HCT116 (cell line): ENCODE data around the gene NASP. TPM values are rescaled to one million over a fixed set of nuclear protein-coding genes. Genes with fewer than 3 reads are reported as not detected.
A peak's percentile ranks its signal among the peaks of the same experiment; 100 is the strongest.

Experiments used
- ATAC-seq: fragments of 200-7000 bp; cut with Tn5 transposase; 2 replicates; pipeline ENCODE4 v1.9.1; 2020; ENCODE audit warnings: mild to moderate bottlenecking, moderate library complexity
- BruUV-seq: library from RNA; stranded (reverse); fragments of 400-500 nt; replicated peaks from 2 replicates; lab custom pipeline; 2021; lab: Mats Ljungman, UMichigan
- CTCF ChIA-PET: fragments of 300-600 bp; sonication (Branson Sonifier 250); formaldehyde crosslinking; loops from one replicate; lab custom pipeline; 2021; ENCODE audit warnings: antibody characterized with exemption; lab: Charles Lee
- POLR2A ChIA-PET: fragments of 300-600, 350-600 bp; sonication (Branson Sonifier 250); formaldehyde crosslinking; loops from one replicate; lab custom pipeline; 2021; ENCODE audit warnings: antibody characterized with exemption; lab: Charles Lee
- RAD21 ChIA-PET, 2 experiments: fragments of 300-600 bp; sonication (Branson Sonifier 250); formaldehyde crosslinking; loops; one replicate each; lab custom pipeline; 2023; ENCODE audit warnings: low total read pairs in 2 of 2; ENCODE audit not compliant: uncharacterized antibody in 2 of 2, unreplicated experiment in 2 of 2, low non-redundant PET in 1 of 2; lab: Charles Lee
- DNase-seq: peaks from one replicate; pipeline ENCODE4 v3.0.0-alpha.2; 2010; ENCODE audit warnings: low read depth, low spot score
- H2AFZ ChIP-seq: fragments of 200-600 bp; shearing (Covaris generic), sonication (generic); 2 replicates; pipeline ENCODE4 v1.6.1; 2017; ENCODE audit warnings: low read depth, mixed run types, mixed read lengths, antibody characterized with exemption, low read length; ENCODE audit not compliant: poor library complexity, severe bottlenecking
- H3K27ac ChIP-seq: 2 replicates; pipeline ENCODE4 v1.5.1; 2012; ENCODE audit warnings: low read depth, low read length
- H3K27me3 ChIP-seq: fragments of 200-600 bp; sonication (generic); 2 replicates; pipeline ENCODE4 v1.6.1; 2016; ENCODE audit warnings: mixed run types, low read length, mixed read lengths; ENCODE audit not compliant: insufficient read depth
- H3K36me3 ChIP-seq, 2 experiments: fragments of 200-500 bp in 1 of 2; fragments of 200-600 bp in 1 of 2; sonication (Bioruptor generic) in 1 of 2; sonication (generic) in 1 of 2; 2 replicates each; pipeline versions ENCODE4 v1.5.1 to v1.6.1; 2014 to 2016; ENCODE audit warnings: low read length in 2 of 2, inconsistent platforms in 1 of 2, mixed read lengths in 1 of 2, mixed run types in 1 of 2; ENCODE audit not compliant: insufficient read depth in 2 of 2, control insufficient read depth in 1 of 2
- H3K4me1 ChIP-seq, 2 experiments: fragments of 200-600 bp in 1 of 2; sonication (generic) in 1 of 2; 2 replicates each; pipeline versions ENCODE4 v1.5.1 to v1.6.1; 2012 to 2017; ENCODE audit warnings: low read length in 2 of 2, inconsistent platforms in 1 of 2, mild to moderate bottlenecking in 1 of 2, mixed read lengths in 1 of 2, mixed run types in 1 of 2, moderate library complexity in 1 of 2; ENCODE audit not compliant: insufficient read depth in 2 of 2, control insufficient read depth in 1 of 2
- H3K4me2 ChIP-seq: fragments of 200-600 bp; sonication (generic); 2 replicates; pipeline ENCODE4 v1.6.1; 2017; ENCODE audit warnings: mixed run types, low read length, mixed read lengths
- H3K4me3 ChIP-seq, 2 experiments: fragments of 200-600 bp in 1 of 2; sonication (generic) in 1 of 2; replicated peaks in 1 of 2; 2 replicates each; pipeline ENCODE4 v1.5.1; 2011 to 2016; ENCODE audit warnings: low read length in 2 of 2, control low read depth in 1 of 2, low read depth in 1 of 2, mild to moderate bottlenecking in 1 of 2, mixed read lengths in 1 of 2, mixed run types in 1 of 2
- H3K79me2 ChIP-seq: fragments of 200-600 bp; sonication (generic); 2 replicates; pipeline ENCODE4 v1.6.1; 2017; ENCODE audit warnings: mild to moderate bottlenecking, mixed run types, low read length, moderate library complexity, mixed read lengths; ENCODE audit not compliant: insufficient read depth
- H3K9ac ChIP-seq: fragments of 200-600 bp; sonication (generic); 2 replicates; pipeline ENCODE4 v1.6.1; 2016; ENCODE audit warnings: low read length, mixed read lengths
- H3K9me2 ChIP-seq: fragments of 200-600 bp; sonication (generic), shearing (Covaris generic); 2 replicates; pipeline ENCODE4 v1.6.1; 2017; ENCODE audit warnings: mixed run types, mild to moderate bottlenecking, moderate library complexity; ENCODE audit not compliant: insufficient read depth
- H3K9me3 ChIP-seq, 2 experiments: fragments of 200-500 bp in 1 of 2; fragments of 200-600 bp in 1 of 2; sonication (Bioruptor generic) in 1 of 2; sonication (generic) in 1 of 2; 2 replicates each; pipeline ENCODE4 v1.6.1; 2014 to 2017; ENCODE audit warnings: low read length in 2 of 2, mixed read lengths in 2 of 2, inconsistent platforms in 1 of 2, low read depth in 1 of 2, mild to moderate bottlenecking in 1 of 2, mixed run types in 1 of 2, moderate library complexity in 1 of 2; ENCODE audit not compliant: control insufficient read depth in 1 of 2, insufficient read depth in 1 of 2
- H4K20me1 ChIP-seq: fragments of 200-600 bp; sonication (generic), shearing (Covaris generic); 2 replicates; pipeline ENCODE4 v1.6.1; 2017; ENCODE audit warnings: mixed run types, mild to moderate bottlenecking, moderate library complexity; ENCODE audit not compliant: insufficient read depth
- CBX3 ChIP-seq: IDR thresholded peaks from 2 replicates; pipeline ENCODE4 v1.6.1; 2012; ENCODE audit warnings: low read depth
- CEBPB ChIP-seq: IDR thresholded peaks from 2 replicates; pipeline ENCODE4 v1.6.1; 2012; ENCODE audit warnings: low read depth
- ELF1 ChIP-seq: IDR thresholded peaks from 2 replicates; pipeline ENCODE4 v1.6.1; 2012; ENCODE audit warnings: low read depth, borderline replicate concordance
- EZH2 ChIP-seq: fragments of 200-600 bp; sonication (generic); IDR thresholded peaks from 2 replicates; pipeline ENCODE4 v1.6.1; 2017; ENCODE audit warnings: antibody characterized with exemption, mixed run types
- FOSL1 ChIP-seq: IDR thresholded peaks from 2 replicates; pipeline ENCODE4 v1.6.1; 2012; ENCODE audit warnings: low read depth
- JUND ChIP-seq: IDR thresholded peaks from 2 replicates; pipeline ENCODE4 v1.6.1; 2012
- POLR2A ChIP-seq: IDR thresholded peaks from 2 replicates; pipeline ENCODE4 v1.7.0; 2011; ENCODE audit warnings: borderline replicate concordance; ENCODE audit not compliant: insufficient read depth, insufficient read length; ENCODE audit errors: extremely low read depth
- POLR2AphosphoS5 ChIP-seq: IDR thresholded peaks from 2 replicates; pipeline ENCODE4 v1.6.1; 2011; ENCODE audit warnings: mild to moderate bottlenecking, low read depth, low read length, moderate library complexity
- RAD21 ChIP-seq: IDR thresholded peaks from 2 replicates; pipeline ENCODE4 v1.6.1; 2012; ENCODE audit warnings: low read depth, mild to moderate bottlenecking
- SP1 ChIP-seq: IDR thresholded peaks from 2 replicates; pipeline ENCODE4 v1.6.1; 2012; ENCODE audit warnings: low read depth
- SRF ChIP-seq: IDR thresholded peaks from 2 replicates; pipeline ENCODE4 v1.6.1; 2012; ENCODE audit warnings: low read depth
- YY1 ChIP-seq: IDR thresholded peaks from 2 replicates; pipeline ENCODE4 v1.6.1; 2011; ENCODE audit warnings: low read length, low read depth, moderate library complexity, mild to moderate bottlenecking; ENCODE audit not compliant: insufficient replicate concordance; ENCODE audit errors: extremely low read depth
- ZFX ChIP-seq: fragments of 450-650 bp; IDR thresholded peaks from 2 replicates; pipeline ENCODE4 v1.6.1; 2017
- ZNF274 ChIP-seq: fragments of 200-500 bp; sonication (Bioruptor generic); IDR thresholded peaks from 2 replicates; pipeline ENCODE4 v1.6.1; 2014; ENCODE audit warnings: mild to moderate bottlenecking, low read depth, low read length, inconsistent platforms
- intact Hi-C: fragments of 100-400 bp; cut with micrococcal nuclease; formaldehyde crosslinking; loops from 2 replicates; pipeline ENCODE4 v1.10.0; 2022
- total RNA-seq: library from RNA; stranded (reverse); gene quantifications from one replicate; pipeline ENCODE4 v1.2.1, GENCODE V29; 2021; ENCODE audit not compliant: unreplicated experiment
- TF ChIP-seq, protein P1 (sequence below): IDR thresholded peaks from 2 replicates; pipeline ENCODE4 v1.6.1; 2011; ENCODE audit warnings: mild to moderate bottlenecking, low read length, moderate library complexity; ENCODE audit not compliant: insufficient replicate concordance; ENCODE audit errors: extremely low read depth
- TF ChIP-seq, protein P2 (sequence below), 3 experiments: fragments of 200-600 bp in 1 of 3; sonication (generic) in 1 of 3; IDR thresholded peaks in 2 of 3; conservative IDR thresholded peaks in 1 of 3; 2 replicates each; pipeline ENCODE4 v1.5.1; 2012 to 2017; ENCODE audit warnings: low read depth in 2 of 3, low read length in 2 of 3, antibody characterized with exemption in 1 of 3, borderline replicate concordance in 1 of 3, control low read depth in 1 of 3, mild to moderate bottlenecking in 1 of 3, mixed read lengths in 1 of 3, mixed run types in 1 of 3, moderate library complexity in 1 of 3; ENCODE audit not compliant: insufficient read depth in 1 of 3
- TF ChIP-seq, protein P3 (sequence below): IDR thresholded peaks from 2 replicates; pipeline ENCODE4 v1.6.1; 2012
- TF ChIP-seq, protein P4 (sequence below): IDR thresholded peaks from 2 replicates; pipeline ENCODE4 v1.6.1; 2012

NASP gene
- total RNA-seq, 1 experiment from 2014 or later: 185 TPM

DNA sequence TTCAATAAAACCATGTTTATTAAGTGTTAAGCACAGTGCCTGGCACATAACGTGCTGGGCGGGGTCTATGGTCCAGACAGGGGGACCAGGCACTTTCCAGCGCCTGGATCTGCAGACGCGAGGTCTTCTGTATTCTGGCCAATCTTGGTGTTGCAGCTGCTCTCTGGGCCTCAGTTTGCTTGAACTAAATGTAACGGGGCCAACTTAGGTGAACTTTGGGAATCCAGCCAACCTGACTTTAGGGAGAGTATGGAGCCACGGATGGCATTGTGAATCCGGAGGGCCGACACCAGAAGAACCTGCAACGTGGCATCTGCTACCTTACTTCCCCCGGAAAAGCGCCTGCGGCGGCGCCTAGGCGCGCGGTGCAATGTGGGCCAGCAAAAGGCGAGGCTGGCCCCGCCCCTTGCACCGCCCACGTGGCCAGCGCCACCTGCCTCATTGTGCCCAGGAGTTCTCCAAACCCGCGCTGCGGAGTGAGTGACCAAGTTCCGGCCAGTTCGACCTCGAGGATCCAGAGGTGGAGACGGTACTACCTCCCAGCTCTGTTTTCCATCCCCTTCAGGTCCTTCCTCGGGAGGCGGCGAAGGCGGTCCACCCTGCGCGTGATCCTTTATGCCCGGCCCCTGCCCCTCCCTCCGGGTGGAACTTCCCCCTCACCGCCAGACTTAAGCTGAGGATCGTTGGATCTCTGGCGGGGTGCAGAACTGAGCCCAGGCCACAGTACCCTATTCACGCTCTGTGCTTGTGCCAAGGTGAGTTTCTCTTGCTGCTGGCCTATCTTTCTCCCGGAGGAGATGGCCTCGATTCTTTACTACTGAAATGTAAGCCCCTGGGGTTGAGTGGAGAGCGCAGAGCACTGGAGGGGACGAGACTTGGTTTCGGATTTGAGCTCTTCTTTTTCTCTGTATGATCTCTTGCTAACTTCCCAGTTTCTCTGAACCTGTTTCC, 33.2 kb upstream of the NASP start, which contains the start of gene AKR1A1:
AKR1A1 (plus strand) TSS at position 426 of the 951 bp plus-strand sequence. CDS start 10,969 bp downstream, outside the sequence.
- H2AFZ ChIP-seq: peak within 1 kb of the TSS; percentile 10
- CTCF ChIA-PET: interaction anchor here (1.2 kb wide), 1 partner anchor 29 kb away, joined by 3 read pairs; the partner anchor contains the start of gene PRDX1
- TSS peak; percentile 100 for BruUV-seq
- H3K9ac ChIP-seq: peak within 1 kb of the TSS; percentile 87
- peaks cover 24% of the 10 kb centered on the region for H3K79me2 ChIP-seq
- no peaks in the 10 kb centered on the region for H3K9me3 ChIP-seq
- H4K20me1 ChIP-seq: no peaks in the 10 kb centered on the region
- DNase-seq (peak; percentile 78), ATAC-seq (peak; percentile 93)
- peaks cover 2% of the 10 kb centered on the region; the same call in 1 of the 2 replicates for H3K9me2 ChIP-seq
- peak within 1 kb of the TSS; percentile 93 for H3K4me2 ChIP-seq
- peak within 1 kb of the TSS; percentile 89 to 96 for H3K4me3 ChIP-seq
- H3K36me3 ChIP-seq: peaks cover 6 to 10% of the 10 kb centered on the region in 2 experiments; a peak in 2 of 4 replicates
- peak within 1 kb of the TSS; percentile 87 for H3K27ac ChIP-seq
- intact Hi-C loops: loop anchor here (2.0 kb wide), 2 partner anchors 28 to 38 kb away; no protein-coding TSS in a partner anchor
- H3K4me1 ChIP-seq: peaks cover 11 to 25% of the 10 kb centered on the region in 2 experiments; a peak in 3 of 4 replicates
- no peaks in the 10 kb centered on the region for H3K27me3 ChIP-seq
- POLR2A ChIA-PET: interaction anchor here (0.9 to 1.8 kb wide), 7 partner anchors 9 to 829 kb away, joined by 3 to 20 read pairs (median 5); partner anchors contain the start of genes CCDC163, MMACHC and PRDX1
- RAD21 ChIA-PET: interaction anchor here in 1 of 2 experiments (1.0 kb wide), 1 partner anchor 29 kb away, joined by 4 read pairs; the partner anchor contains the start of gene PRDX1
- TF ChIP-seq CBX3: no peak; the same call in none of the 2 replicates
- TF ChIP-seq CEBPB: no peak
- no peak for TF ChIP-seq ZNF274
- TF ChIP-seq, protein P1, sequence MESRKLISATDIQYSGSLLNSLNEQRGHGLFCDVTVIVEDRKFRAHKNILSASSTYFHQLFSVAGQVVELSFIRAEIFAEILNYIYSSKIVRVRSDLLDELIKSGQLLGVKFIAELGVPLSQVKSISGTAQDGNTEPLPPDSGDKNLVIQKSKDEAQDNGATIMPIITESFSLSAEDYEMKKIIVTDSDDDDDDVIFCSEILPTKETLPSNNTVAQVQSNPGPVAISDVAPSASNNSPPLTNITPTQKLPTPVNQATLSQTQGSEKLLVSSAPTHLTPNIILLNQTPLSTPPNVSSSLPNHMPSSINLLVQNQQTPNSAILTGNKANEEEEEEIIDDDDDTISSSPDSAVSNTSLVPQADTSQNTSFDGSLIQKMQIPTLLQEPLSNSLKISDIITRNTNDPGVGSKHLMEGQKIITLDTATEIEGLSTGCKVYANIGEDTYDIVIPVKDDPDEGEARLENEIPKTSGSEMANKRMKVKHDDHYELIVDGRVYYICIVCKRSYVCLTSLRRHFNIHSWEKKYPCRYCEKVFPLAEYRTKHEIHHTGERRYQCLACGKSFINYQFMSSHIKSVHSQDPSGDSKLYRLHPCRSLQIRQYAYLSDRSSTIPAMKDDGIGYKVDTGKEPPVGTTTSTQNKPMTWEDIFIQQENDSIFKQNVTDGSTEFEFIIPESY: no peak
- TF ChIP-seq RAD21: no peak
- TF ChIP-seq, protein P2, sequence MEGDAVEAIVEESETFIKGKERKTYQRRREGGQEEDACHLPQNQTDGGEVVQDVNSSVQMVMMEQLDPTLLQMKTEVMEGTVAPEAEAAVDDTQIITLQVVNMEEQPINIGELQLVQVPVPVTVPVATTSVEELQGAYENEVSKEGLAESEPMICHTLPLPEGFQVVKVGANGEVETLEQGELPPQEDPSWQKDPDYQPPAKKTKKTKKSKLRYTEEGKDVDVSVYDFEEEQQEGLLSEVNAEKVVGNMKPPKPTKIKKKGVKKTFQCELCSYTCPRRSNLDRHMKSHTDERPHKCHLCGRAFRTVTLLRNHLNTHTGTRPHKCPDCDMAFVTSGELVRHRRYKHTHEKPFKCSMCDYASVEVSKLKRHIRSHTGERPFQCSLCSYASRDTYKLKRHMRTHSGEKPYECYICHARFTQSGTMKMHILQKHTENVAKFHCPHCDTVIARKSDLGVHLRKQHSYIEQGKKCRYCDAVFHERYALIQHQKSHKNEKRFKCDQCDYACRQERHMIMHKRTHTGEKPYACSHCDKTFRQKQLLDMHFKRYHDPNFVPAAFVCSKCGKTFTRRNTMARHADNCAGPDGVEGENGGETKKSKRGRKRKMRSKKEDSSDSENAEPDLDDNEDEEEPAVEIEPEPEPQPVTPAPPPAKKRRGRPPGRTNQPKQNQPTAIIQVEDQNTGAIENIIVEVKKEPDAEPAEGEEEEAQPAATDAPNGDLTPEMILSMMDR (IDR thresholded peaks at IDR 0.05 in 2 of 3, conservative IDR thresholded peaks at IDR 0.05 in 1 of 3; ENCODE audit: borderline replicate concordance in 1 of 3, insufficient read depth in 1 of 3, low read depth in 2 of 3, low read length in 2 of 3): no peak
- TF ChIP-seq ZFX: peak; percentile 49; the same call in 1 of the 2 replicates
- peak; percentile 85 for TF ChIP-seq POLR2A
- TF ChIP-seq, protein P3, sequence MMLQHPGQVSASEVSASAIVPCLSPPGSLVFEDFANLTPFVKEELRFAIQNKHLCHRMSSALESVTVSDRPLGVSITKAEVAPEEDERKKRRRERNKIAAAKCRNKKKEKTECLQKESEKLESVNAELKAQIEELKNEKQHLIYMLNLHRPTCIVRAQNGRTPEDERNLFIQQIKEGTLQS: no peak
- peak; percentile 58 for TF ChIP-seq YY1
- TF ChIP-seq JUND: no peak
- peak; percentile 63 for TF ChIP-seq SP1
- TF ChIP-seq, protein P4, sequence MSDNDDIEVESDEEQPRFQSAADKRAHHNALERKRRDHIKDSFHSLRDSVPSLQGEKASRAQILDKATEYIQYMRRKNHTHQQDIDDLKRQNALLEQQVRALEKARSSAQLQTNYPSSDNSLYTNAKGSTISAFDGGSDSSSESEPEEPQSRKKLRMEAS: peak; percentile 99
- peak; percentile 98 for TF ChIP-seq POLR2AphosphoS5
- no peak for TF ChIP-seq SRF
- no peak for TF ChIP-seq EZH2
- no peak; the same call in 1 of the 2 replicates for TF ChIP-seq FOSL1
- TF ChIP-seq ELF1: no peak; the same call in 1 of the 2 replicates
